T47D (cell line): ENCODE data around the gene ZNF213.
"Not testable (repeated sequence)": the region's sequence is repeated elsewhere in the genome, so short reads cannot be mapped to it uniquely, and the experiment has no call there.

ENCODE experiments used
- DNase-seq, 2 experiments: peaks; one replicate each; pipeline versions ENCODE4 v3.0.0 to v3.0.0-alpha.2; 2011 to 2012; ENCODE audit warnings: low read depth in 1 of 2, low spot score in 1 of 2
- JUND ChIP-seq: IDR thresholded peaks from 2 replicates; pipeline ENCODE4 v1.6.1; 2012; ENCODE audit warnings: low read depth
- in situ Hi-C: cut with HindIII; loops from 2 replicates; pipeline ENCODE4 v1.10.0; 2016; ENCODE audit warnings: low sequenced_read_pairs, low pct_unique_long_range_greater_than_20kb

ZNF213 gene

DNA sequence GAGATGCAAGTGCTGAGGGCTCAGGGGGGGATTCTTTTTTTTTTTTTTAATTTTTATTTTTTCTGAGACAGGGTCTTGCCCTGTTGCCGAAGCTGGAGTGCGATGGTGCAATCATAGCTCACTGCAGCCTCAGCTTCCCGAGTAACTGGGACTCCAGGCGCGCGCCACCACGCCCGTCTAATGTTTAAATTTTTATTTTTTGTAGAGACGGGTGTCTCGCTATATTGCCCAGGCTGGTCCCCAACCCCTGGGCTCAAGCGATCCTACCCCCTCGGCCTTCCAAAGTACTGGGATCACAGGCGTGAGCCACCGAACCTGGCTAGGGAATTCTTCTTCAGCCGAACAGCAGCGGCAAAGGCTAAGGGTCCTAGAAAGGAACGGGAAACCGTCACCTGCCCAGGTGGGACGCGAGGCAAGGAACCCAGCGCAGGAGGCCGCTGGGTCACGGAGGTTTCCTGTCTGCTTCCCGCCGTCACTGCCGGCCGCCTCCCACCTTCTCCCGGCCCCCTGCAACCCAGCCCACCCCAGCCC is 39.9 kb downstream of the ZNF213 start:
- in situ Hi-C loops = no loop called here
- DNase-seq = no peak
- TF ChIP-seq JUND = no peak

DNA sequence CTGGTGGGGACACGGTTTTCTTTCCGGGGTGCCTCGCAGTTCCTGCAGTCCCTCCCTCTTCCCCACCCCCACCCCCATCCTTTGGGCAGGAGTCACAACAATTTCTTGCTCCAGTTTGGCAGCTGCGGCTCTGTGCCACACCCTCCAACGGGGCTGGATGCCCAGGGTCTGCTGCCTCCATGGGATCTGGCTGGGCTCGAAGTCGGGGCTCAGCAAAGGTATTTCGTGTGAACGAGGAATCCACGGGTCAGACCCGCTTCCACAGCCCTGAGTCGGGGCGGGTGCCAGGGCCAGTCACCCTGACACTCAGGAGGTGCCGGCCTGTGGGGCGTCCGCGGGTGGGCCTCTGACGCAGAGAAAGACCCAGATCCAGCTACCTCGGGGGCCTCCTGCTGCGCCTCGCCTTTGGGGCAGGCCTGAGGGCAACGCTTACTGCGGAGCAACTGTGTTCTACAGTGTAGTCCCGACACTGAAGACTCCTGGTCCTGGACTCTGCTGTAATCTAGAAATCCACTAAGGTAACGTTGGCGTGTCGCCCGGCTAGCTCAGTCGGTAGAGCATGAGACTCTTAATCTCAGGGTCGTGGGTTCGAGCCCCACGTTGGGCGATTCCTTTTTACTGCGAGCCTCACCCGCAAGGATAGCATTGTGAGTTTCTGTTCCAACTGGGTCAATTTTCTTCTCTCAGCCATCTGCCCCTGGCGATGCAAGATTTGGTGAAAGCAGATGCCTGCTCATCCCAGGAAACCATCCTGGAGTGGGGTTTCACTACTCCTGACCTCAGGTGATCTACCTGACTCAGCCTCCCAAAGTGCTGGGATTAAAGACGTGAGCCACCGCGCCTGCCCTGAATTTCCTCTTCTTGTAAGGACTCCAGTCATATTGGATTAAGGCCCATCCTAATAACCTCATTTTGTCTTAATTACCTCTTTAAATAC is 40.6 kb downstream of the ZNF213 start:
- in situ Hi-C loops = no loop called here
- TF ChIP-seq JUND = no peak
- DNase-seq = no peak

DNA sequence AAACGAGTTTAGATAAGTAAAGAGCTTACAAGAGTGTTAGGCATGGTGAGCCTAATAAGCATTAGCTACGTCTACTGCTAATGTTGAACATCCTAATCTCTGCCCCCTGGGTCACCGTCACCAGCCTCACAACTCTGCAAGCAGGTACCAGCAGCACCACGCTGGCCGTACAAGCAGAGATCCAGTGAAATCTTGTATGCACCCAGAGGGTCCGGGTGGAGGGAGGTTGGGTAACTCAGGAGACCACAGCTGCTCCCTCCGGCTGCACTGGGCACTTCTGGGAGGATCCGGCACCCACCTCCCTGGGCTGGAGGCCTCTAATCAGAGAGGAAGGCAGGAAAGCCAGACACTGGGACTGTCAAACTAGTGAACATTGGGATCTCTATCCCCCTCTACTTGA is 44.8 kb downstream of the ZNF213 start:
- no peak for TF ChIP-seq JUND
- DNase-seq = no peak
- in situ Hi-C loops = no loop called here

DNA sequence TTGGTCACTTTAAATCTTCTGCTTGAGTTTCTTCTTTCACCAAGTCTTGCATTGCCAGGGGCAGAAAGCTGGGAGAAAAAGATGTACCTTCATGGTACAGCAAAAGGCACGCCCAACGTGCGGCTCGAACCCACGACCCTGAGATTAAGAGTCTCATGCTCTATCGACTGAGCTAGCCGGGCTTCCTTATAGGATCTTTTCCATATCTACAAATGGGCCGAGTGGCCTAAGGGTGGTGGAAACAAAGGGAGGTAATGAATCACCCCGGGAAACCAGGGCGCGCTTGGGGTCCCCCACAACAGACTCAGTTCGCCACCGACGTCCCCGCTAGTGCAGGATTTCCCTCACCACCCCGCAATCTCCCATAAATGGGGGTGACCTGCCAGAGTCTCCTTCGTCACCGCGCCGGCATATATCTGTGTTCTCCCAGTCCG is 45.6 kb downstream of the ZNF213 start:
- no peak for TF ChIP-seq JUND
- in situ Hi-C loops = no loop called here
- no peak for DNase-seq

DNA sequence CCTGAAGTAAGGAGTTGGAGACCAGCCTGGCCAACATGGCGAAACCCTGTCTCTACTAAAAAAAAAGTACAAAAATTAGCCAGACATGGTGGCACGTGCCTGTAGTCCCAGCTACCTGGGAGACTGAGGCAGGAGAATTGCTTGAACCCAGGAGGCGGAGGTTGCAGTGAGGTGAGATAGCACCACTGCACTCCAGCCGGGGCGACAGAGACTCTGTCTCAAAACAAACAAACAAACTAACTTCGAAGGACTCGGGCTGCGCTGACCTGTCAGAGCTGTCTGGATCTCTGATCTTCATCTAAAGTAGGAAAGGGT is 47.4 kb downstream of the ZNF213 start:
- in situ Hi-C loops, DNase-seq: not testable (repeated sequence)

DNA sequence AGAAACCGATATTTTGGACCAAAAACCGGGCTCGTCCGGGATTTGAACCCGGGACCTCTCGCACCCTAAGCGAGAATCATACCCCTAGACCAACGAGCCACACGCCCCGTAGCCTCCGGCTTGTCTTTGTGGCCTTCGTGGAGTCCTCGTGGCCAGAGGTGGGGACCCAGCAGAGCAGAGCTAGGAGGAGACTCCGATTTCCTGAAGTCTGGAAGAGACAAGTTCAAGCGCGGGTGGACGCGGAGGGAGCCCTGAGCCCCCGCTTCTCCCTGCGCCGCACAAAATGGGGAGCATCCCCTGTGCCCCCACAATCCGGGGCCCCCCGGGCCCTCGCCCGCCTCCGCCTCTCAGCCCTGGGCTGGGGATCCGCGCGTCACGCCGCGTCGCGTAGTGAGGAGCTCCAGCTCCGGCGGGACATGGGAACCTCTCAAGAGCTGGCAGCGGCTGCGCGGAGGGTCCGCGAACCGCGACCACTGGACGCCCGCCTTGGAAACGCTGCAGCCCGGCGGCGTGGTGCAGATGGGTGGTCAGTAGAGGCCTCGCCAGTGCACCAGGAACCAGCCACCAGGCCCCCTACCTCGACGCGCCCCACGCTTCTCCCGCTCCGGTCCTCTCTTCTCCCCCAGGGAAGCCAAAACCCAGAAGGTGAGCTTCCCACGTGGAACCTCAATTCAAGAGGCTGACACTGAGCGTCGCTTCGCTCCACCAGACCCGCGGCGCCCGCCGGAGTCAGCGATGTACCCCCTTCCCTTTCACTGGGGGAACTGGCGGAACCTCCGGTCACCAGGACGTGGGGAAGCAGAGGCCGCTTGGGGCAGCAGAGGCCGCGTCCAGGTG is 48.0 kb downstream of the ZNF213 start:
- in situ Hi-C loops = no loop called here
- DNase-seq = no peak

DNA sequence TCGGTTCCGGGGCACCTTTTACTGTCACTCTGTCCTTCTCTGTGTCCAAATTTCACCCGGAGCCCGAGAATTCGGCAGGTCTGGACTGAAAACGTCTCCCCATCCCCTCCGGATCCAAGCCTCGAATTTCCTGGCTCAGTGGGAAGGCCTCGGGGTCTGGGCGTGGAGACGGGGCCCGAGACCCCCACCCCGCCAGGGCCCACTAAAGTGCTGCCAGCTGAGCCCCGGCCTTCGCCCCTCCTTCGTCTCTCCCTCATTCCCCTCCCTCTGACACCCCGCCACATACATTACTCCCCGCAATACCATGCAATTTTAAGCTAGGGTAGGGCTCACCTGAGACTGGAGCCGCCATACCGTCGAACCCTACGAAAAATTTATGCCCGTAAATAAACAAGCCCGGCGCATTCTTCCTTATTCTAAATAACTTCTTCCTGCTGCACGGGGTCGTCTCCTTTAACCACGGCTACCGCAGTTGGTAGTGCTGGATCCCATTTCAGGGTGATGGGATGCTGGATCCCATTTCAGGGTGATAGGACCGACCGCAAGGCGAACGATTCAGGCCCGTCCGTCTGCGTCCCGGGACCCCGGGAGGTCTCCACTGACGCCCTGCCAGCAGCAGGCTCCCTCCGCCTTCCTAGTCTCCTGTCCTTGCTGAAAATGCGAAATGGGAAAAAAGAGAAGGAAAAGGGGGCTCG is 48.8 kb downstream of the ZNF213 start:
- DNase-seq = no peak
- in situ Hi-C loops = no loop called here
- no peak for TF ChIP-seq JUND

More for the DNA sequence above, 48.0 kb downstream of the ZNF213 start:
- no peak for TF ChIP-seq JUND

DNA sequence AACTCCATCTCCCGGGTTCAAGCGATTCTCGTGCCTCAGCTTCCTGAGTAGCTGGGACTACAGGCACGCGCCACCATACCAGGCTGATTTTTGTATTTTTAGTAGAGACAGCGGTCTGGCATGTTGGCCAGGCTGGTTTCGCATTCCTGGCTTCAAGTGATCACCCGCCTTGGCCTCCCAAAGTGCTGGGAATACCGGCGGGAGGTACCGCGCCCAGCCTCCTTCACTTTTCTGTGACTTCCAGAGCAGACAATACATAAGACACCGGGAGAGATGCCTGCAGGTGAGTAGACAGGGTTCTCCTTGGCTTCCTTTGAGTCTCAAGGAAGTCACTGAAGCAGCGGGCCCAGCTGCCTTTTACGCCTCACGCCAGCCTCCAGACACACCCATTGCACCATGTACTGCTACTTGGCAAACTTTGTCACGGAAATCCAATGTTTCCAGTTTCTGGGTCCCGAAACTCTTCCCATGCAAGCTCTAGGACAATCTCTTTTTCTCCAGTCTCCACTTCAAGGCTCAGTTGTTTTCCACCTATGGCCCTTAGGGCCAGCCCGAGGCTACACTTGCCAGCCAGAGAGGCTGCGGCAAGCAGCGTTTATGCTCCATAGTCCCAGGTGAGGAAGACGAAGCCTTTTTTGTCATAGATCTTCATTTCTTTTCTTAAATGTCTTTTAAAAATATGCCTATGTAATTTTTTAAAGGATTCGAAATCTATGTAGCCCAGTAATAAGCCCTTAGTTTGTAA is 52.3 kb downstream of the ZNF213 start:
- TF ChIP-seq JUND = no peak
- no peak for DNase-seq
- in situ Hi-C loops = no loop called here

DNA sequence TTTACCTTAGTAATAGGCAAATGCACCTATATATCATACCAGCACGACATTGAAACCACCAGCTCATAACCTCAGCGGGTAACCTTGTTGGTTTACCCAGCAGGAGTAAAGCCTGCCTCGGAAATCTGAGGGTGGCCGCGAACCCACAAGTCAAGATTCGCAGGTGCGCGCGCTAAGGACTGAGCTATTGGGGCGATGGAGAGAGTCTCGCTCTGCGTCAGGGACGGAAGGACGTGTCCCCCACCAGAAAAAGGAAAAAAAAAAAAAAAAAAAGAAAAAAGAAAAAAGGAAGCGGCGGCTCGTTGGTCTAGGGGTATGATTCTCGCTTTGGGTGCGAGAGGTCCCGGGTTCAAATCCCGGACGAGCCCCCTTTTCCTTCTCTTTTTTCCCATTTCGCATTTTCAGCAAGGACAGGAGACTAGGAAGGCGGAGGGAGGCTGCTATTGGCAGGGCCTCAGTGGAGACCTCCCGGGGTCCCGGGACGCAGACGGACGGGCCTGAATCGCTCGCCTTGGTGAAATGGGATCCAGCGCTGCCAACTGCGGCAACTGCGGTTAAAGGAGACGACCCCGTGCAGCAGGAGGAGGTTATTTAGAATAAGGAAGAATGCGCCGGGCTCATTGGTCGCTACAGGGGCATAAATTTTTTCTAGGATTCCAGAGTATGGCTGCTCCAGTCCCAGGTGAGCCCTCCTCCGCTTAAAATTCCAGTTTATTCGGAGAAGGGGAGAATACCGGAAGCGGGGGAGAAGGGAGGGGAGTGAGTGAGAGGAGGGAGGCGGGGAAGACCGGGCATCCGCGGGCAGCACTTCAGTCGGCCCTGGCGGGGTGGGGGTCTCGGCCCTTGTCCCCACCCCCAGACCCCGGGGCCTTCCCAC is 53.2 kb downstream of the ZNF213 start, which contains the start of gene OR1F1:
TSS of gene OR1F1 (plus strand) at position 407 of the 877 bp plus-strand sequence.
- TF ChIP-seq JUND = no peak
- in situ Hi-C loops = no loop called here
- DNase-seq = no peak

DNA sequence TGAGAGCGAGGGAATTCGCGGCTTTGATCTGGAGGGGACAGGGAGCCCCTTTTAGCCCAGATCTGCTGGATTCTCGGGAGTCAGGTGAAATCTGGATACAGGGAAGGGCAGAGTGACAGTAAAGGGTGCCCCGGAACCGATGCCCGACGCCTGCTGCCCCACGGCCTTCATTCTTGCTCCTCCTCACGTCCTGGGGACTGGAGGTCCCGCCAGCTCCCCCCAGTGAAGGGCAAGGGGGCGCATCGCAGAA is 53.8 kb downstream of the ZNF213 start:
- no peak for DNase-seq
- in situ Hi-C loops = no loop called here
- no peak for TF ChIP-seq JUND
